Cardiac ventricle fibroblast (primary cell): Measurements from ENCODE around the gene SLC25A11. TPM values are rescaled to one million over a fixed set of nuclear protein-coding genes. Genes with fewer than 3 reads are reported as not detected.

ENCODE experiments used
- total RNA-seq: library from RNA; depleted of rRNA; stranded (reverse); fragments of >200 nt; gene quantifications from 2 replicates; pipeline ENCODE4 v1.2.3, GENCODE V29; 2015

Gene SLC25A11, protein sequence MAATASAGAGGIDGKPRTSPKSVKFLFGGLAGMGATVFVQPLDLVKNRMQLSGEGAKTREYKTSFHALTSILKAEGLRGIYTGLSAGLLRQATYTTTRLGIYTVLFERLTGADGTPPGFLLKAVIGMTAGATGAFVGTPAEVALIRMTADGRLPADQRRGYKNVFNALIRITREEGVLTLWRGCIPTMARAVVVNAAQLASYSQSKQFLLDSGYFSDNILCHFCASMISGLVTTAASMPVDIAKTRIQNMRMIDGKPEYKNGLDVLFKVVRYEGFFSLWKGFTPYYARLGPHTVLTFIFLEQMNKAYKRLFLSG
- 33.8 and 39.6 TPM in 2 replicates for total RNA-seq

DNA sequence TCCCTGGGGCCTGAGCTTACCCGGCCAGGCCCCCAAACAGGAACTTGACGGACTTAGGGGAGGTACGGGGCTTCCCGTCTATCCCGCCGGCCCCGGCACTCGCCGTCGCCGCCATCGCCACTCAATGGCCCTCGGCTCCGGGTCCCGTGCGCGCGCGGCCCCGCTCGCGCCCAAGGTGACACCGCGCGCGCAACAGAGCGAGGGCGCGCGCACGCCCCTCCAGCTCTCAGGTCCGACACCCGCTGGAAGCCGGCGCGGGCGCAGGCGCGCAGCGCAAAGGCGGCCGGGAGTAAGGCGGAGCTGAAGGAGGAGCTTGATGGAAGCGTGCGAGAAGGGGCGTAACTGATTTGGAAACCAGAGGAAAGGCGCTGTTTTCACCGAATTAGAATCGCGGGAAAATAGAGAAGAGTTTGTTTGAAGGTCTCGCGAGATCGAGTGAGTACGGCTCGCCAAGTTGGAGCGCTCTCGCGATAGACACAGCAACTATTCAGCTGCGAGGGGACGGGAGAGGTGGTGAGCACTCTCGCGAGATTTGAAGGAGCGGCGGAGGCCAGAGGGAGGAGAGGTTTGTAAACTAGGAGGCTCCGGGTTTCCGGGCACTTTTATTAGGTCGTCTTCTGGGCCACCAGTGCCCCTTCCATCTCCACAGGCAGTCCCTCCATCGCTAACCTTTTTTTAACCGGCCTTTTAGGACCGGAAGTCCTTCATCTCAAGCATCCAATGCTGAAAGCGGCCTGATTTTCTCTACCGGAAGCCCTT lies at the start of gene SLC25A11, which contains the start of gene RNF167:
Gene SLC25A11 (minus strand): TSS at position 251 of the 759 bp plus-strand sequence. CDS start 136 bp downstream, at position 115.
Gene RNF167 (plus strand): TSS at position 473 of the 759 bp plus-strand sequence. CDS start 642 bp downstream, outside the sequence.

DNA sequence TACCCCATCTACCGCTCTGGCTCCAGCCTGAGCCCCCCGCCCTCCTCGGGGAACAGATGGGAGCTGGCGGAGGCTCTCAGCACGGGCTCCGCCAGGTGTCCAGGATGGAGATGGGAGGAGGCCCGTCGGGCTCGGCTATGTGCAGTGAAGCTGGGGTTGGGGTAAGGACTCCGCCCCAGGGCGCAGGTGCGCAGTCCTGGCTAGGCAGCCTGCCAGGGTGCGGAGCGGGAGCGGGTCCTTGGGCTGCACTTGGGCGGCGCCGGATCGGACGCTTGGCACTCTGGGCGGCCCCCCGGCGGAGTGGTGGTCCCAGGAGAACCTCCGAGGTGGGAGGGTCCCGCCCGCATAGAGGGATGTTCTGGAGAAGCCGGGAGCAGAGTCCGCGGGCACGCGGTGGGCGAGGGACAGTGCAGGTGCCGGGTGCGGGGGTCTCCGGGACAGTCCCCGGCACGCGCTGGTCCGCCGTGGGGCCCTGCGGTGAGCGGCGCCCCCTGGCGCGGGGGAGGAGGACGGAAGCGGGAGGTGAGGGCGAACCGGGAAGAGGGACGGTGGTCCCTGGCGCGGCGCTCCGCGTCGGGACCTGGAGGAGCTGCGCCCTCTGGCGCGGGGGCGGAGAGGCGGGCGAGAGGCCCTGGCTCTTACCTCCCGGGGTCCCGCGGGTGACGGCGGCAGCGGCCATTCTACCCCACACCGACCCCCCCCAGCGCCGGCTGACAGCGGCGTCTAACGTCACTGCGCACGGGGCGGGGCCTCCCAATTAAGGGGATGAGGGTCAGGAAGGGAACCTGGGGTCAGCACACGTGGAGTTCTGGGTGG lies 47.3 kb upstream of the SLC25A11 start, which contains the start of gene CAMTA2:
Gene CAMTA2 (minus strand): TSS at position 725 of the 816 bp plus-strand sequence. CDS start 1,453 bp downstream, outside the sequence.

DNA sequence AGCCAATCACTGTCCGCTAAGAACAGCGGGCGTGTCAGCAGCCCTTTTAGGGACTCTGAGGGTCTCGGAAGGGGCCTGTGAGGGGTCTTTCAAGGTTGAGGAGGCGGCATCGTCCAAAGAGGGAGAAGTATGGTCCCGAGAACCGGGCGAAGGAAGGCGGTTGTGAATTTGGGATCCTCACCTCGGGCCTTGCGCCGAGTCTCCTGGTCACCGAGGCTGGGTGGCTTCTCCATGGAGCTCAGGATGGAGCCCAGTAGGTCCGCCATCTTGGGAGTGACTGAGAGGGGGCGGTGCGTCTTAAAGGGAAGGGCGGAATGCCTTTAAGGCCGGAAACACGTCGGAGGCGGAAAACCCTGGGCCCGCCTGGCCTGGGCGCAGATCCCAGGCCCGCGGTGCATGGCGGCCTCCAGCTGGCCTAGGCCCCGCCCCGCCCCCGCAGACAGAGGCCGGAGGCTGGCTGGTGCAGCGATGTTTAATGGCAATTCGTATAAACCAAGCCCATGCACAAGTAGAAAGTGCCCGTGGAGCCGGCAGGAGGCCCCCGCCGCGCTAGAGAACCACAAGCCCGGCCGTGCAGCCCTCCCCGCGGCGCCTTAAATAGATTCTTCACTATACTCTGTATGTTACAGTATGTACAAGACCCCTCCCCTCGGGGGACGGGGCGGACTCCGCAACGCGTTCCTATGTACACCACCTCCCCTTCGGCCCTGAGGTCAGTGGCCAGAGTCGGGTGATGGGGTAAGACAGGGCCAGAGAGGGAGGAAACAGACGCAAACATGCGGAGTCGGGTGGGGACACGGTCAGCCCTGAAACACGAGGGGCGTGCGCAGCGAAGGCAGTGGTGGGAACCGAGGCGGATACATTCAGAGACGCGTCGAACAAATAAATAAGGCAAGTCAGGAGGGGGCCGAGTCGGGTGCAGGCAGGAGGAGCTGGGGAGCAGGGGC lies 28.0 kb upstream of the SLC25A11 start, which contains the start of gene SPAG7:
Gene SPAG7 (minus strand): TSS at position 279 of the 947 bp plus-strand sequence. CDS start 13 bp downstream, at position 266.

DNA sequence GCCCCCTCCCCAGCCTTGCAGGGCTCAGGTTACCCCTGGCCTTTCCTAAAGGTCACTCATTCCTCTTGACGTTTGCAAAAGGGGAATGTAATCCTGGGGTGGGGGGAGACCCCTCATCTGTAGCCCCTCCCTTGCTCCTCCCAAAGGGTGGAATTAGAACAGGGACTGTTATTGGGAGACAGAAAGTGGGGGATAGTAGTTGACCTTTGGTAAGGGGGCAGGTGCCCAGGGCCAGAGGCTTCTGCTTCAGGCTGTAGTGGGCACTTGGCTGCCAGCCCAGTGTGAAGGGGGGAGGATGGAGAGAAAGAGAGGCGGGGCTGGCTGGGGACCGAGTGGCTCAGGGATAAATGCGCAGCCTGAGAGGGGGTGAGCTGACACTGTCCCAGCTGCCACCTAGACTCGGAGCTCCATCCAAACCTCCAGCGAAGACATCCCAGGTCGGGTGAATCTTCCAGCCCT lies 10.9 kb upstream of the SLC25A11 start, which contains the start of gene ENO3:
Gene ENO3 (plus strand): TSS at position 374 of the 459 bp plus-strand sequence. CDS start 711 bp downstream, outside the sequence.

DNA sequence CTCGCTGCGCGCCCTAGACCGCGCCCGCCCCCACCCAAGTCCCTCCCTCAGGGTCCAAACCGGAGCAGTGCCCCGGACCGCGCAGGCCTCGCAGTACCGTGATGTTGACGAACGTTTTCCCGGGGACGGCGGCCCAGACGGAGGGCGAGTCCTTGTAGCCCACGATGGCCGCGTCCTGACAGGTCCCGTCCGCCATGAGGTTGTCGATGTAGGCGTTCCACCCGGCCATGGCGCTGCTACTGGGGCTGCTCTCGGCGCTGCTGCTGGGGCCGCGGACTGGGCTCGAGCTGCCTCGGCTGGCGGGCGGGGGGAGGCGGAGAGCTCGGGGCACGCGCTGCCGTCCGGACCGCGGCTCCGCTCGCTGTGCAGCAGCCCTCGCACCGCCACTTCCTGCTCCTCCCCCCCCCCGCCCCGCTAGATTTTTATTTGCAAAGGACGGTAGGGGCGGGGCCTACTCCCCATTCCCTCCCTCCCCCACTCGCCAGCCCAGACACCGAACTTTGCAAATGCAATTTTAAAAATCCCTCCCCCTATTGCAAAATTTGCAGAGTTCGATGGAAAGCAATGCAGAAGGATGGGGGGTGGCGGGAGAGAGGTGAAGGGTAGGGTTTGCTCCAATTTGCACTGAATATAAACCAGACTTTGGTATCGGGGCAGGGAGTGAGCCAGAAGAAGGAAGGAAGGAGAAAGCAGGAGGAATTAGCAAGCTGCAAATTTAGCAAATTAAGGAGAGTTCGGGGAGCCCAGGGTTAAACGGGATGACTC lies 8.5 kb upstream of the SLC25A11 start, which contains the start of gene PFN1:
Gene PFN1 (minus strand): TSS at position 365 of the 765 bp plus-strand sequence. CDS start 136 bp downstream, at position 229.

DNA sequence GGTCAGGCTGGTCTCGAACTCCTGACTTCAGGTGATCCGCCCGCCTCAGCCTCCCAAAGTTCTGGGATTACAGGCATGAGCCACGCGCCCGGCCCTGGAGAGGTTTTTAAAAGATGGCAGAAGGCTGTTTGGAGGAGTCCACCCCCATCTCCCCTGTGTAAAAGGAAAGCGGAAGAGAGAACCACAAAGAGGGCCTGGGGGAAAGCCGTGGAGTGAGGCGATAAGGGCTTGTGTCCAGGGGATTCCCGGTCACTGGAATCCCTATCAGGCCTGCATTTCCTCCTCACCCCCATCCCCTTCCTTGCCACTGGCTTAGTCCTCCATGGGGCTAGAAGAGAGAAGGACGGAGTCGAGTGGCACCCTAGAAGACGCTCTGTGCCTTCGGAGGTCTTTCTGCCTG lies 7.9 kb downstream of the SLC25A11 start, which contains the start of gene GP1BA:
Gene GP1BA (plus strand): TSS at position 315 of the 400 bp plus-strand sequence. CDS start 328 bp downstream, outside the sequence.

DNA sequence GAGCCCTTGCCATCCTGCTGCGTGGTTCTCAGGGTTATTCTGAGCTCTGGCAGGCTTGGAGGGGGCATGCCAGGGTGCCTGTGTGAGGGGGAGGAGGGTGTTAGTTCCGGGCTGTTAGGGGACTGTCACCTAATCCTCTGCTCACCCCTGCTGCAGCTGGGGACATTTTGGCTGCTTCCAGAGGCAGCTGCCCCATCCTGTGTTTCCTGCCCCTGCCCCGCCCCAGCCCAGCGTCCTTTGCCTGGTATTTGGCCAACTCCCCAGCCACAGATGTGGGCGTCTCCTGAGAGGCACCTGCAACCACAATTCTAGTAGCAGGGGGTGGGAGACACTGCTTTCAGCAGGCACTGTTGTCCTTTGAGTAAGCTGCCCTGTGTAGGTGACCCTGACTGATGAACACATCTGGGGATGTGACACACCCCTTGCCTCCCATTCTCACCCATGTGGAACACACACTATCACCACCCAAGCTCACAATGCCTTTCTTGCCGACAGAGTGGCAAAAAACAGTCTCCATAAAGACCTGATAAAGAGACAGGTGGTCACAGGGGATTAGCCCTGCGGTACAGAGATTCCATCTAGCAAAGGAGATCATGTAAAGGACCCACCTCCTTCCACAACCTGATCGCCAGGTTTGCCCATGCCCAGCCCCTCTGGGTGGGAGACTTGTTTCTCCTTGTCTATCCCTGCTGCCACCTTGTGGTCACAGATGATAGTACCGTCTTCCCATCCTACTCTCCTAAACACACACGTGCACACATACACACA lies 36.6 kb downstream of the SLC25A11 start, which contains the start of gene CHRNE:
Gene CHRNE (minus strand): TSS at position 48 of the 768 bp plus-strand sequence. CDS start 35 bp downstream, at position 13.

DNA sequence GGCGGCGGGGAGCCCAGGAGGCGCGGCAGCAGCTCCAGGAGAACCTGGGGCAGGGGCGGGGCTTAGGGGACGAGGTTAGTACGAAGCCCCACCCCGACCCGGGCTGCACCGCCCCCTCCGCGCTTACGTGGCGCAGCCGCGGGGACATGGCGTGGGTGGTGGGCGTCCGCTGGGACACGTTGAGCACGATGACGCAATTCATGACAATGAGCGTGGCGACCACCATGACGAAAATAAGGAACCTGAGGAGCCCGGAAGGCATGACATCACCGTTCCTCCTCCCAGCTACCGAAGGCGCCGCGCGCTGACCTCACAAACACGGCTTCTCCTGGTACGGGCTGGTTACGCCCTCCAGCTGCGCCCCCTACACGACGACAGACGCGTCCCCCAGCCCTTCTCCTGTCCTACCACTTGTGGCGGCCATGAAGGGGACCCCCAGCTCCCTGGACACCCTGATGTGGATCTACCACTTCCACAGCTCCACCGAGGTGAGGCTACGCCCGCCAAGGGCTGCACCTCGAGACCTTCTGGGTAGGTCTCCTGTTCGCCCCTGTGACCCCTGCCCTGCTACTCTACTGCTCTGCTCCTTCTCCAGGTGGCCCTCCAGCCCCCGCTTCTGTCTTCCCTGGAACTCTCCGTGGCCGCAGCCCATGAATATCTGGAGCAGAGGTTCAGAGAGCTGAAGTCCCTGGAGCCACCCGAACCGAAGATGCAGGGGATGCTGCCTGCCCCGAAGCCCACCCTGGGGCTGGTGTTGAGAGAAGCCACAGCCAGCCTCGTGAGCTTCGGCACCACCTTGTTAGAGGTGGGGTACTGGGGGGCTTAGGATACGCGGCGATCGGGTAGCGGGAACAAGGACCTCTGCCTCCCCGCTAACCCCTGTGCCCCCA lies 40.3 kb downstream of the SLC25A11 start, which contains the start of gene C17orf107:
Gene C17orf107 (plus strand): TSS at position 196 of the 890 bp plus-strand sequence. CDS start 227 bp downstream, at position 423.

Other genes starting within 250 kb of the SLC25A11 start
- gene PELP1, start 235.9 kb downstream of the SLC25A11 start, total RNA-seq = 20.8 and 25.5 TPM in 2 replicates
- 0.94 and 4.9 TPM in 2 replicates for gene ARRB2, start 229.4 kb downstream of the SLC25A11 start, total RNA-seq
- 12.3 and 19.7 TPM in 2 replicates for gene MED11, start 208.6 kb downstream of the SLC25A11 start, total RNA-seq
- 0.44 and 1.4 TPM in 2 replicates for gene ZMYND15, start 200.2 kb downstream of the SLC25A11 start, total RNA-seq
- gene CXCL16, start 200.1 kb downstream of the SLC25A11 start, total RNA-seq = 6.5 and 10.0 TPM in 2 replicates
- not detected in 2 replicates for gene TM4SF5, start 168.2 kb downstream of the SLC25A11 start, total RNA-seq
- 0.94 and 5.2 TPM in 2 replicates for gene VMO1, start 153.7 kb downstream of the SLC25A11 start, total RNA-seq
- not detected in 2 replicates for gene GLTPD2, start 151.1 kb downstream of the SLC25A11 start, total RNA-seq
- 84.4 and 101 TPM in 2 replicates for gene PSMB6, start 143.9 kb downstream of the SLC25A11 start, total RNA-seq
- gene PLD2, start 132.9 kb downstream of the SLC25A11 start, total RNA-seq = 24.3 and 25.3 TPM in 2 replicates
- 19.1 and 33.9 TPM in 2 replicates for gene MINK1, start 106.7 kb downstream of the SLC25A11 start, total RNA-seq
- gene C17orf107, start 40.5 kb downstream of the SLC25A11 start, total RNA-seq = 4.3 and 5.4 TPM in 2 replicates
- 0.31 and 0.54 TPM in 2 replicates for gene CHRNE, start 36.9 kb downstream of the SLC25A11 start, total RNA-seq
- not detected in 2 replicates for gene GP1BA, start 7.8 kb downstream of the SLC25A11 start, total RNA-seq
- 34.7 and 41.7 TPM in 2 replicates for gene RNF167, start 222 bp upstream of the SLC25A11 start, total RNA-seq
- gene PFN1, start 8.5 kb upstream of the SLC25A11 start, total RNA-seq = 435 and 543 TPM in 2 replicates
- 1.00 and 8.8 TPM in 2 replicates for gene ENO3, start 11.1 kb upstream of the SLC25A11 start, total RNA-seq
- 42.2 and 43.9 TPM in 2 replicates for gene SPAG7, start 27.8 kb upstream of the SLC25A11 start, total RNA-seq
- 11.2 and 16.0 TPM in 2 replicates for gene CAMTA2, start 47.6 kb upstream of the SLC25A11 start, total RNA-seq
- gene INCA1, start 57.5 kb upstream of the SLC25A11 start, total RNA-seq = 0.19 and 0.68 TPM in 2 replicates
- gene KIF1C, start 57.9 kb upstream of the SLC25A11 start, total RNA-seq = 24.5 and 27.6 TPM in 2 replicates
- not detected in 2 replicates for gene SLC52A1, start 95.4 kb upstream of the SLC25A11 start, total RNA-seq
- gene ZFP3, start 138.4 kb upstream of the SLC25A11 start, total RNA-seq = 1.00 and 2.2 TPM in 2 replicates
- 2.6 and 5.4 TPM in 2 replicates for gene ZNF232, start 171.8 kb upstream of the SLC25A11 start, total RNA-seq
- 0.05 TPM in 1 of 2 replicates, not detected in the other for gene USP6, start 176.0 kb upstream of the SLC25A11 start, total RNA-seq